ENCODE data around the gene KRT4. TPM values are rescaled to one million over a fixed set of nuclear protein-coding genes. Genes with fewer than 3 reads are reported as not detected.

Gene KRT4
- total and polyA plus RNA-seq, 2 donors (not counting 3 experiments of a cell fraction or from before 2014, with no cell fraction given), result not detected

GRCh38 chr12:52832451-52832850 is 18.5 kb upstream of the KRT4 start:
- Histone ChIP-seq H3K27me3 (ENCODE audit: control insufficient read depth in 2 of 2, insufficient read depth in 2 of 2, low read length in 2 of 2) (peaks cover 2 to 3% of the 10 kb centered on the region in 2 experiments), H2AFZ (ENCODE audit: low read depth, low read length) (no peak overlapping the region), H3K79me2 (ENCODE audit: control insufficient read depth, insufficient read depth, low read length) (no peaks in the 10 kb centered on the region), H3K9ac (replicated peaks; ENCODE audit: extremely low read depth, insufficient read depth, low read length) (no peak overlapping the region), H3K27ac (ENCODE audit: insufficient read depth, low read depth, low read length) (no peak overlapping the region), H3K4me2 (ENCODE audit: insufficient read depth, low read length) (no peak overlapping the region), H3K36me3 (ENCODE audit: control insufficient read depth in 2 of 2, extremely low read depth in 1 of 2, insufficient read depth in 2 of 2, low read length in 2 of 2) (no peaks in the 10 kb centered on the region), H3K4me1 (ENCODE audit: control insufficient read depth, extremely low read depth, insufficient read depth, low read length) (peaks cover 4% of the 10 kb centered on the region), H4K20me1 (replicated peaks; ENCODE audit: control insufficient read depth, extremely low read depth, insufficient read depth, low read length) (no peaks in the 10 kb centered on the region), H3K9me1 (replicated peaks; ENCODE audit: control insufficient read depth, extremely low read depth, insufficient read depth, low read length) (no peaks in the 10 kb centered on the region), H3K4me3 (replicated peaks in 1 of 3; ENCODE audit: insufficient read depth in 1 of 3, low read depth in 1 of 3, low read length in 3 of 3) (no peak overlapping the region), H3K9me3 (replicated peaks; ENCODE audit: control insufficient read depth, insufficient read depth, low read length) (no peaks in the 10 kb centered on the region)
- no TSS peak for BruUV-seq (replicated peaks)
- no peak for FAIRE-seq
- ChIA-PET CTCF (interaction anchor here (0.8 kb wide), 1 partner anchor 38 kb away, joined by 3 read pairs; no protein-coding TSS in a partner anchor), POLR2A (no interaction called here)
- dilution Hi-C loops (cut with MboI; ENCODE audit: extremely low pct_ligation_motif_present, low sequenced_read_pairs) (no loop called here), intact Hi-C loops (cut with micrococcal nuclease) (no loop called here)
- no peak for DNase-seq (ENCODE audit: low read depth, low spot score)
- TF ChIP-seq MAX (IDR thresholded peaks at IDR 0.05; ENCODE audit: insufficient read depth, insufficient read length) (no peak), POLR2A (IDR thresholded peaks at IDR 0.05; ENCODE audit: low read depth, low read length) (no peak), EZH2 (IDR thresholded peaks at IDR 0.05; ENCODE audit: borderline replicate concordance, low read depth, low read length, severe bottlenecking) (no peak), POLR2AphosphoS5 (IDR thresholded peaks at IDR 0.05; ENCODE audit: insufficient read depth, low read depth, low read length) (no peak), CTCF (IDR thresholded peaks at IDR 0.05; ENCODE audit: extremely low read depth in 1 of 2, insufficient read depth in 1 of 2, low read depth in 1 of 2, low read length in 2 of 2) (no peak), JUN (IDR thresholded peaks at IDR 0.05; ENCODE audit: borderline replicate concordance, insufficient read depth, insufficient read length, low read depth) (no peak), FOS (IDR thresholded peaks at IDR 0.05; ENCODE audit: borderline replicate concordance, insufficient read depth, low read length) (no peak), MYC (IDR thresholded peaks at IDR 0.05; ENCODE audit: low read depth, low read length) (no peak), GATA2 (IDR thresholded peaks at IDR 0.05; ENCODE audit: insufficient read depth, insufficient read length, low read depth, low read length) (no peak)
